Psoas muscle (tissue), 8 donors: ENCODE data around the gene EMC10. TPM values are rescaled to one million over a fixed set of nuclear protein-coding genes. Genes with fewer than 3 reads are reported as not detected.

Source experiments
- ATAC-seq, 4 donors: fragments of 200-7000 bp; cut with Tn5 transposase; one replicate each; pipeline ENCODE4 v1.9.1; 2020; ENCODE audit warnings: moderate library complexity in 3 of 4, mild to moderate bottlenecking in 2 of 4
- DNase-seq, 2 donors: peaks; one replicate each; pipeline ENCODE4 v3.0.0-alpha.2; 2020
- H3K27ac ChIP-seq: fragments of 200-600 bp; one replicate; pipeline ENCODE4 v1.8.0; 2022
- H3K27me3 ChIP-seq, 3 donors: fragments of 200-600 bp in 1 of 3; one replicate each; pipeline versions ENCODE4 v1.6.1 to v1.8.0; 2013 to 2022; ENCODE audit warnings: low read length in 2 of 3, mild to moderate bottlenecking in 2 of 3, moderate library complexity in 1 of 3; ENCODE audit not compliant: insufficient read depth in 3 of 3
- H3K36me3 ChIP-seq, 2 donors: fragments of 200-600 bp in 1 of 2; one replicate each; pipeline versions ENCODE4 v1.6.1 to v1.8.0; 2013 to 2022; ENCODE audit warnings: low read depth in 1 of 2, mild to moderate bottlenecking in 1 of 2, moderate library complexity in 1 of 2; ENCODE audit not compliant: insufficient read depth in 1 of 2
- H3K4me1 ChIP-seq: fragments of 200-600 bp; one replicate; pipeline ENCODE4 v1.8.0; 2022
- H3K4me3 ChIP-seq: fragments of 200-600 bp; one replicate; pipeline ENCODE4 v1.8.0; 2022; ENCODE audit warnings: mild to moderate bottlenecking
- H3K9me3 ChIP-seq: fragments of 200-600 bp; one replicate; pipeline ENCODE4 v1.8.0; 2022
- WGBS, 3 donors: extraction: QIAGEN DNeasy Blood & Tissue Kit; methylation state at CpG; one replicate each; pipeline versions ENCODE4 v1.1.6 to v1.1.7; 2013; 5-methylcytosine and 5-hydroxymethylcytosine counted together
- intact Hi-C, 2 donors: fragments of 100-400 bp; cut with DNase I; formaldehyde crosslinking; loops; one replicate each; pipeline versions ENCODE4 v1.11.0 to v1.14.2; 2022
- polyA plus RNA-seq, 3 donors: library from polyadenylated mRNA; stranded (reverse); fragments of 200-250 nt; gene quantifications; one replicate each; pipeline ENCODE4 v1.2.3, GENCODE V29; 2013
- total RNA-seq, 4 donors: library from RNA; stranded (reverse); fragmentation: NEBNext Ultra II Directional in 2 of 4; extraction: Animal tissue kit (Norgen Biotek cat#: 25700) in 2 of 4; gene quantifications; one replicate each; pipeline versions ENCODE4 v1.2.1 to v1.2.4, GENCODE V29; 2021 to 2023
- TF ChIP-seq, protein P1 (sequence below): fragments of 200-600 bp; IDR thresholded peaks from one replicate; pipeline ENCODE4 v1.8.0; 2022; ENCODE audit warnings: antibody characterized with exemption
- donor health status: healthy with polysubstance abuse.
- donor health status: DM: no; HTN: no; CAD: no; lungs with moderate emphysema.
- donor health status: Bipolar disorder and iron deficiency.
- donor health status: healthy.
- donor health status: DM: yes; HTN: yes; CAD: no.
- donor health status: DM: no; HTN: no; CAD: no.
- donor health status: DM: no; HTN: no; CAD: no.
- donor health status: DM: yes; HTN: yes; CAD: no.

The EMC10 gene
- total and polyA plus RNA-seq, 7 donors = 32.6 to 47.5 (median 37.6) TPM

DNA sequence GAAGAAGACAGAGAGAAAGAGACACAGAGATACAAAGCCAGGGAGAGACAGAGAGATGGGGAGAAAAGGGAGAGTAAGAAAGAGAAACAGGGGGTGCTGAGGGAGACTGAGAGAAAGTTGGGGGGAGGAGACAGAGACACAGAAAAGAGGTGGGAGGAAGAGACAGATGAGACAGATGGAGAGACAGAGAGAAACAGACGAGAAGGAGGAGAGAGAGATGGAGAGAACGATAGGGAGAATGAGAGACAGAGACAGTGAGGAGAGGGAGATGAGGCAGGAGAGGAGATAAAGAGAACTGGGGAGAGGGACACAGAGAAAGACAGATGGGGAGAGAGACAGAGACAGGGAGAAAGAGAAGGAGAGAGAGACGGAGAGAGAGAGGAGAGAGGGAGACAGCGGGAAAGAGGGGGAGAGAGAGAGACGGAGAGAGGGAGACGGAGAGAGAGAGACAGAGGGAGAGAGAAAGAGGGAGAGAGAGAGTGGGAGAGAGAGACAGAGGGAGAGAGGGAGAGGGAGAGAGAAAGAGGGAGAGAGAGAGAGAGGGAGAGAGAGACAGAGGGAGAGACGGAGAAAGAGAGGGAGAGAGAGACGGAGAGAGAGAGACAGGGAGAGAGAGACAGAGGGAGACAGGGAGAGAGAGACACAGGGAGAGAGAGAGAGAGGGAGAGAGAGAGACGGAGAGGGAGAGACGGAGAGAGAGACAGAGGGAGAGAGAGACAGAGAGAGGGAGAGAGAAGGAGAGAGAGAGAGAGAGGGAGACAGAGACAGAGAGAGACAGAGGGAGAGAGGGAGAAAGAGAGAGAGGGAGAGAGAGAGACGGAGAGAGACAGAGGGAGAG is 22.1 kb downstream of the EMC10 start:
- H3K27ac ChIP-seq = peak overlapping the region; percentile 75
- H3K36me3 ChIP-seq = no peaks in the 10 kb centered on the region
- DNase-seq (peak in 1 of 2 donors; percentile 0), ATAC-seq (no peak)
- WGBS, 3 donors = 27 to 28% (median 27%) methylated on average over 10 to 11 of the region's 11 CpGs
- TF ChIP-seq, protein P1, sequence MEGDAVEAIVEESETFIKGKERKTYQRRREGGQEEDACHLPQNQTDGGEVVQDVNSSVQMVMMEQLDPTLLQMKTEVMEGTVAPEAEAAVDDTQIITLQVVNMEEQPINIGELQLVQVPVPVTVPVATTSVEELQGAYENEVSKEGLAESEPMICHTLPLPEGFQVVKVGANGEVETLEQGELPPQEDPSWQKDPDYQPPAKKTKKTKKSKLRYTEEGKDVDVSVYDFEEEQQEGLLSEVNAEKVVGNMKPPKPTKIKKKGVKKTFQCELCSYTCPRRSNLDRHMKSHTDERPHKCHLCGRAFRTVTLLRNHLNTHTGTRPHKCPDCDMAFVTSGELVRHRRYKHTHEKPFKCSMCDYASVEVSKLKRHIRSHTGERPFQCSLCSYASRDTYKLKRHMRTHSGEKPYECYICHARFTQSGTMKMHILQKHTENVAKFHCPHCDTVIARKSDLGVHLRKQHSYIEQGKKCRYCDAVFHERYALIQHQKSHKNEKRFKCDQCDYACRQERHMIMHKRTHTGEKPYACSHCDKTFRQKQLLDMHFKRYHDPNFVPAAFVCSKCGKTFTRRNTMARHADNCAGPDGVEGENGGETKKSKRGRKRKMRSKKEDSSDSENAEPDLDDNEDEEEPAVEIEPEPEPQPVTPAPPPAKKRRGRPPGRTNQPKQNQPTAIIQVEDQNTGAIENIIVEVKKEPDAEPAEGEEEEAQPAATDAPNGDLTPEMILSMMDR = no peak
- H3K27me3 ChIP-seq = no peaks in the 10 kb centered on the region
- intact Hi-C loops = no loop called here
- H3K4me3 ChIP-seq = peak overlapping the region; percentile 72
- H3K4me1 ChIP-seq = peaks cover 7% of the 10 kb centered on the region
- H3K9me3 ChIP-seq = no peaks in the 10 kb centered on the region

DNA sequence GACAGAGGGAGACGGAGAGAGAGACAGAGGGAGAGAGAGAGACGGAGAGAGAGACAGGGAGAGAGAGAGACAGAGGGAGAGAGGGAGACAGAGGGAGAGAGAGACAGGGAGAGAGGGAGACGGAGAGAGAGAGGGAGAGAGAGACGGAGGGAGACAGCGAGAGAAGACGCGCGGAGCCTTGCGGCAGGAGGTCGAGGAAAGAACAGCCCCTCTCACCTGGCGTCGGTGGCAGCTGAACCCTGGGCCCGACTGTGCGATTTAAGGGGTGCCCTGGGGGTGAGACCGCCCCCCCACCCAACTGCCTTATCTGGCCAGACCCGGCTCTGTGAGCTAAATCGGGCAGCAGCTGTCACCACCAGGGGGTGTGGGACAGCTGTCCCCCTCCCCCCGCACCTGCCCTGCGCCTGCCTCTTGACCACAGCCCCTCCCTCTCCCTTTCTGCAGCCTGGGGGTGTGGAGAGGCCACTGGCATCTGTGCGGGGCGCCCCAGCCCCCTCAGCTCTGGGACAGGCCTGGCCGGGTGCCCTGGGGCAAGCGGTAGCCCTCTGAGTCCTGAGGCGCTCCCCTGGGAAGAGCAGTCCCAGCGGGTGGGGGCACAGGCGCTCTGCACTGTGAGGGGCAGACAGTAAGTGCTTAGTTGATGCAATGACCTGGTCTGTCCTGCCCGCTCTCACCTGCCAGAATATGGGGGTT is 23.9 kb downstream of the EMC10 start:
- ATAC-seq (peak; percentile 76 to 85 (median 82)), DNase-seq (peak; percentile 83 to 92)
- peaks cover 7% of the 10 kb centered on the region for H3K4me1 ChIP-seq
- H3K9me3 ChIP-seq = no peaks in the 10 kb centered on the region
- H3K4me3 ChIP-seq = peak overlapping the region; percentile 68
- WGBS, 3 donors = 16 to 21% (median 17%) methylated on average over 19 to 27 of the region's 27 CpGs
- no peaks in the 10 kb centered on the region for H3K36me3 ChIP-seq
- intact Hi-C loops = loop anchor here in 1 of 2 donors (2.0 kb wide), 1 partner anchor 67 kb away; the partner anchor contains the start of gene MYBPC2
- H3K27me3 ChIP-seq = no peaks in the 10 kb centered on the region
- H3K27ac ChIP-seq = peak overlapping the region; percentile 94
- TF ChIP-seq, protein P1 = peak; percentile 19

DNA sequence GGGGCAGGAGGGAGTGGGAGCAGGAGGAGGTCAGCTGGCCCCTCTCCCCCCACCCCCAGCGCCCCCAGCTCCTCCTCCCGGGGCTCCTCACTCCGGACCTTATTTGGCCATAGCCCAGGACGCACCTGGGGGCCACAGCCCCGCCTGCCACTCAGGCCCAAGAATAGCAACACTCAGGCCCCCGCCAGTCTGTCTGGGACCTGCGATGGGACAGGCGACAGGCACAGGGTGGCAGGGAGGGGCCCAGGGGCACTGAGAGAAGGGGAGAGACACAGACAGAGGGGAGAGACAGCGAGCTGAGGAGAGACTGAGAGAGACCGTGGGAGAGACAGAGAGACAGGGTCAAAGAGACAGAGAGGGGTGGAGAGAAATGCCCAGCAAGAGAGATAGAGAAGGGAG is 24.4 kb downstream of the EMC10 start:
- H3K36me3 ChIP-seq = peaks cover 0 to 4% of the 10 kb centered on the region in 2 donors
- H3K4me3 ChIP-seq = peak overlapping the region; percentile 68
- H3K9me3 ChIP-seq = no peaks in the 10 kb centered on the region
- H3K27me3 ChIP-seq = no peaks in the 10 kb centered on the region
- peak overlapping the region; percentile 94 for H3K27ac ChIP-seq
- ATAC-seq (peak; percentile 72 to 77 (median 75)), DNase-seq (peak; percentile 82 to 86)
- intact Hi-C loops = loop anchor here in 1 of 2 donors (2.0 kb wide), 1 partner anchor 68 kb away; the partner anchor contains the start of gene MYBPC2
- WGBS, 3 donors = 20 to 35% (median 22%) methylated on average over 9 to 10 of the region's 10 CpGs
- H3K4me1 ChIP-seq = peaks cover 7% of the 10 kb centered on the region
- TF ChIP-seq, protein P1 = no peak

DNA sequence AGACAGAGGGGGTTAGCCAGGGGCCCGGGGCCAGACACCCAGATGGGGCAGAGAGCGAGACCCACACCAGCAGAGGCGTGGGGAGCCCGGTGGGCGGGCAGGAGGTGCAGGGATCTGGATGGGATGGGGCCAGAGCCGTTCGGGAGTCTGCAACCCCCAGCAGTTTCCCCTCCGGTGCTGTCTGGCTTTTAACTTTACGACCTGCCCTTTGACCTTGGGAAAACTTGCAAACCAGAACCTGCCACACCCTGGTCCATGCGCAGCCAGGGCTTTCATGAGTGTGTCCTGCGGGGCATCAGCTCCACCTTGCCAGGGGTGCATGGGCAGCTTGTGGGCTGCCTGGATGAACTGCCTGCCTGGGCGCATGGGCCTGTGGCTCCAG is 24.9 kb downstream of the EMC10 start:
- 18 to 22% (median 19%) methylated on average over 12 of the region's 12 CpGs for WGBS, 3 donors
- no peaks in the 10 kb centered on the region for H3K27me3 ChIP-seq
- TF ChIP-seq, protein P1 = no peak
- H3K4me3 ChIP-seq = peak overlapping the region; percentile 68
- DNase-seq = peak in 1 of 2 donors; percentile 56
- H3K9me3 ChIP-seq = no peaks in the 10 kb centered on the region
- intact Hi-C loops = loop anchor here in 1 of 2 donors (2.0 kb wide), 1 partner anchor 68 kb away; the partner anchor contains the start of gene MYBPC2
- peaks cover 7% of the 10 kb centered on the region for H3K4me1 ChIP-seq
- peak; percentile 5 to 28 (median 18) for ATAC-seq
- H3K27ac ChIP-seq = peak overlapping the region; percentile 94
- peaks cover 0 to 9% of the 10 kb centered on the region in 2 donors for H3K36me3 ChIP-seq
